Suppressor macrophage treated with lipopolysaccharide for 4 hours (primary cell): ENCODE measurements around the gene CABLES2.

Experiments used
- DNase-seq: peaks from one replicate; pipeline ENCODE4 v3.0.0-alpha.2; 2020

The CABLES2 gene

GRCh38 chr20:62357187-62357667 is 49.9 kb downstream of the CABLES2 start:
- DNase-seq, result no peak

DNA sequence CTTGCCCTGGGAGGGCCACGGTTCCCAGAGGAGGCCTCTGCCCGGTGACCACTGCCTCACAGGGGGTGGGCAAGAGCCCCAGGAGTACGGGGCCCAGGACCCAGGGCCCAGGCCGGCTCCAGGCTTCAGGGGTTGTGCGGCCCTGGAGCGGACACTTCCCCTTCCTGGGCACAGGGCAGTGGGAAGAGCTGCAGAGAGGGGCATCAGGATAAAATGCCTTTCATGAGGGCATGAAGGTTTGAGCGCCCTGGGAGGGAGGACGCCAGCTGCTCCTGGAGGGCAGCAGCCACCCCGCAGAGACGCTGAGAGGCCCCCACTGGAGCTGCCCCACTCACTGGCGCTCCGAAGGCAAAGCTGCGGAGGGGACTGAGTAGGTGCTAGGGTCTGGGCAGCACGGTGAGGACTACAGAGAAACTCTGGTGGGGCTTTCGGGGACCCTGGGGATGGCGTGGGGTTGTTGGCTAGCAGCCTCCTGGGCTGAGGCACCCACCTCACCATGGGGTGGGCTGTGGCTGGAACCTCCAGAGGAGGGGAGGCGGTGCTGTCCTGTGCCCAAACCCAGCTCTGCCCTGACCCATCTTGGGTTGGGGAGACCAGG is 50.4 kb downstream of the CABLES2 start:
- no peak for DNase-seq

GRCh38 chr20:62355878-62356588 is 51.1 kb downstream of the CABLES2 start:
- DNase-seq, result no peak

GRCh38 chr20:62355516-62355877 is 51.6 kb downstream of the CABLES2 start:
- no peak for DNase-seq

- DNase-seq, result no peak
These were observed 52.2 kb downstream of the CABLES2 start for GRCh38 chr20:62354811-62355341.

DNA sequence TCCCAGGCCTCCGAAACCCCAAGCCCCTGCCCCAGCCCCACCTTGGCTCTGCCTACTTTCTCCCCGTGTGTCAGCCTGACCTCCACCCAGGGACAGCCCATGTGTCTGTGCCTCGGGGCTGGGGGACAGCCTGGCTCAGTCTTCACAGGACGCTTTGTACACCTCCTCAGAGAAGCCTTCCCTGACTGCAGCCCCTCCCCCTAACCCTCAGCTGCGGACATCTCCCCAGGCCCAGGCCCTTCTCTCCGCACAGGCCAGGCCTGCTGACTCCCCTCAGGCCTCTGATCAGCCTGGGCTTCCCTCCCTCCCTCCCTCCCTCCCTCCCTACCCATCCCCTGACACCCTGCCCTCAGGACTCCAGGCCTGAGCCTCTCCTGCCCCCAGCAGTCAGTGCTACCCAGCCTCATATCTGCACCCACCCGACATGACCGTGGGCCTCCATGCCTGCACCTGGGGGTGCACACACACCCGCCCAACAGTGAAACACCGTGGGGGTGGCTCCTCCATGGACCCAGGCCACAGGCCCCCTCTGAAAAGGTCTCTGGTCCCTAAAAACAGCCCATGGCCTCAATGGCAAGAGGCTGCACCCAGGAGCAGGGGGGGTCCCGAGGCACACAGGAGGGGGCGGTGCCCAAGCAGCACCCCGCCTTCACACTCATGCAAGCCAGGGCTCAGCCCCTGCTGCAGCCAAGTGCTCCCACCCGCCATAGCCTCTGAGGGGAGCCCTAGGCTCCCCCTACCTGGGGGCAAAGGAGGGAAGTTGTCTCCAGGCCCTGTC is 52.9 kb downstream of the CABLES2 start:
- no peak for DNase-seq

DNA sequence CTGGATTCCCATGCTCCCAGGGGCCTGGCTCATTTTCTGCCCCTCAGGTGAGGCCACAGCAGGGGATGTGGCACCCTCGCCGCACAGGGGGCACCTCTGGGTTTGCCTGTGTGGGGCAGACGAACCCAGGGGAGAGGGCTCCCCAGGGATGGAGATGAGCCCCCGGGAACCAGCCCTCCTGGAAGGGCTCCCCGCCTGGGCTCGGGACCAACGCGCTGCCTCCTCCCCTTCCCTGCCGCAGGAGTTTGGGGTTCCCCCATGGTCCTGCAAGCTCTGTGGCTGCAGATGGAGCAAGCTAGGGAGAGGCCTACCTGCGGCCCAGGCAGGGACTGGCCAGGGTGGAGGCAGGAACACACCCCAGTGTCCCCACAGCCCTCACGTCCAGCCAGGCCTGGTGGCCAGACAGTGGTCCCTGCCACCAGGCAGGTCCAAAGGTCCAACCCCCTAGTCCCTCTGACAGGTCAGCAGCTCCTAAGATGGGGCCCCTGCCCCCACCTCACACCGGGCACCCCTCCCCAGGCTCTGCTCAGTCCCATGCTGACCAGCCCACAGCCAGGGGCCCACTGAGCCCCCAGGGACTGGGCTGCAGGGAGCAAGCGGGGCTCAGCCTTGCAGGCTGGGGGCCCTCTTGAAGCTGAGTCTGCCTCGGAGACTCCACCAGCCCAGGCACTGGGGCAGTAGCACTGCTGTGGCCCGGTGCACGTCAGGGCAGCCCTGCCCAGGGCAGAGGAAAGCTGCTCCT is 53.6 kb downstream of the CABLES2 start:
- DNase-seq, result no peak

DNA sequence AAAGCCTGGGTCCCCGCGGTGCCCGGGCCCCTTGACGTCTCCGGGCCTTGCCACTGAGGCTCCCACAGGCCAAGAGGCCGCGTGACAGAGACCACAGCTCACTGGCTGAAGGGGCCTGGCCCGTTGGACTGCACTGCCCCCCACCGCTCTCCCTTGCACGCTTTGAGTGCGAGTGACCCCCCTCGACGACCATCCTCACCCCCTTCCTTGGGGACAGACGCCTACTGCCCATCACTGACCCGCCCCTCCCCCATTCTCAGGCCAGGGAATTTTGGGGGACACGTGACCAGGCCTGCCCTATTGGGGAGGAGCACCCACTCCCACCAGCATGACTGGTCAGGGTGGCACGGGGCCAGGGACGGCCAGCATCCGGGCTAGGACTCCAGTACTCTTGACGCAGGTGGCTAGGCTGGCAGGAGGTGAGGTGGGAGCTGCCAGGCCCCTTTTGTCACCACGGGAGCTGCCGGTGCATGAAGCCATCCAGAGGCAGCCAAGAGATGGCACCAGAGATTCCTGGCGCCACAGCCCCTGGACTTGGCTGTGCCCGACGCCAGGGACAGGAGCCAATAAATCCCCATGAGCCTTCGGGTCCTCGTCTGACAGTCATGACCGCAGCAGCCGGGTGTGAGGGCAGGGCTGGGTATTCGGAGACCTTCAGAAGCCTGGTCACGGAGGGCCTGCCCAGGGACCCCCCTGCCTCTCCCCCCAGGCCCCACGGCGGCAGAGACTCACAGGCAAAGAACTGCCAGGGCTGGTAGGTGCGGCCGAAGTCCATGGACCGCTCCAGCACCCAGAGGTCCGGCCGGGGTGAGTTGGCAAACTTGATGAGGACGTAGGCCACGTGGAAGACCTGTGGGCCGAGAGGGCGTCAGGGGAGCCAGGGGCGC is 54.4 kb downstream of the CABLES2 start:
- DNase-seq, result no peak

DNA sequence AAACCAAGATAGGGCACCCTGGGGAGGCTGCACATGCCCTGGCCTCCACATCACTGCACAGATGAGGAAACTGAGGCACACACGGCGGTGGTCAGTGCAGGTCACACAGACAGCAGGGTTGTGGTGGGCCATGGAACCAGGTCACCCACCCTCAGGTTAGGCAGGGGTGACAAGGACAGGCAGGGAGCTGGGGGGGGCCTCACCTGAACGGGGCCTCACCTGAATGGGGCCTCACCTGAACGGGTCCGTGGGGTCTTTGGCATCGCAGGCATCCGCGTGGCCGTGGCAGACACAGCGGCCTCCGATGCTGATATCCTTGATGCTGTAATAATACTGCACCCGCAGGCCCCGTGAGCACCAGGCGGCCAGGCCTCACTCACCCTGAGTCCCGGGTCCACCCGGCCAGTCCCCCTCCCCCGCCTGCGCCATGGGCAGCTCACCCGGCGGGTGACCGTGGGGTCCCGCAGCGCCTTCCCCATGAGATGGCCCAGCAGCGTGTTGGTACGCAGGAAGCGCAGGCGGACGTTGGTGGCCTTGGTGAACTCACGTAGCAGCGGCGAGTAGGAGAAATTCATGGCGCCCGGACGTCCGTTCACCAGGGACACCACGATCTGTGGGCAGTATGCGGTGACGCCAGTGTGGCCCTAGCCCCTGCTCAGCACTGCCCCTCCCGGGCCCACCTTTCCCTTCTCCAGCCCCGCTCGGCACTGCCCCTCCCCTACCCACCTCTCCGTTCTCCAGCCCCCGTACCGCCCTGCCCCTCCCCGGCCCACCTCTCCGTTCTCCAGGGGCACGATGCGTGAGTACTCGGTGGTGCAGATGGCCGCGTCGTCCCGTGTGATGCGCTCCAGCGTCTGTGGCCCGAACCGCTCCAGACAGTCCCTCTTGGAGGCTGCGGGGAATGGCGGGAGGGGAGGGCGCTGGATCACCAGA is 55.4 kb downstream of the CABLES2 start:
- DNase-seq, result no peak

DNA sequence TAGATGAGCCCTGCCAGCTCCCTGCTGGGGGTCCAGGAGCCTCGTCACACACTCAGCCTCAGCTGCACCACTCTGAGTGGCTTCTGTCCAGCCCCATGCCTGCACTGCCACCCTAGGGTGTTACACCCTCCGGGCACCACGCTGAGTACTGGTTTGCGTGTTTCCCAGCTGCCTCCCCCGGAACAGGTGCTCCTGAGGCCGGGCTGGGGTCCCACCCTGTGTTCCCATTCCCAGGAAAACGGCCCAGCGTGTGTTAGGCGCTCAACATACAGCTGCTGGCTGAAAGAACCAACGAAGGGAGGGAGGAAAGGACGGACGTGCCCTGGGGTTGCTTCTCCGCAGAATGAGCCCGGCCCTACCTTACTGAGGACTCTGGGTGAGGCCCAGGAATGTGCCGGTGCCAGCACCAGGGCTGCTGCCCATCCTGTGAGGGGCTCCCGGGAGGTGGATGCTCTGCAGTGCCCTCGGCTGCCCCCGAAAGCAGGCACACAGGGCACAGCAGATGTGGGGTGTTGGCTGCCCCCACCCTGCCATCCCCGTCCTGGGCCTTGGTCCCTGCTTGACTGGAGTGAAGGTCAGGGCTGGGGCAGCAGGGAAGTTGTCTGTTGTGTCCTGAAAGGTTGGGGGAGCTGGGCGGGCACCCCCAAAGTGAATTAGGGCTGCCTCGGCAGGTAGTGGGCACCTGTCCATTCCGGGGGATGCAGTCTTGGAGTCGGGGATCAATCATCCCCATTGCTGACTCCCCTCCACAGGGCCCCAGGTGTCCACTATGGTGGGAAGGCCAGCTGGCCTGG is 56.3 kb downstream of the CABLES2 start:
- no peak for DNase-seq

- DNase-seq, result no peak
These were observed 56.9 kb downstream of the CABLES2 start for GRCh38 chr20:62350098-62350628.

DNA sequence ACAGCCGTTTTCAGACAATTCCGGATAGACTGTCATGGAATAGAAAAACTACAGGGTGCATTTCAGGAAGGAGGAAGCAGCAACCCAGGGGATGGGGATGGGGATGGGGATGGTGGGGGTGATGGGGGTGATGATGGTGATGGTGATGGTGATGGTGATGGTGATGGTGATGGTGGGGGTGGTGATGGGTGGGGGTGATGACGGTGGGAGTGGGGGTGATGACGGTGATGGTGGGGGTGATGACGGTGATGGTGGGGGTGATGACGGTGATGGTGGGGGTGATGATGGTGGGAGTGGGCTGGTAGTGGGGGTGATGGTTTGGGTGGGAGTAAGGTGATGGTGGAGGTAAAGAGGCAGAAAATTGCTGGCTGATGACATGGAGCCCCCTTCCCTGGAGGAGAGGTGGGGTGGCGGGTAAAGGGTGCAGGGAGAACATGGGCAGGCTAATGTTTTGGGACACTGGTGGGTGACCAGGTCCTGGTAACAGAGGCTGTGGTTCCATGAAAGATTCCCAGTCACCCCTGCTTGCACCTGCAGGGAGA is 57.5 kb downstream of the CABLES2 start:
- DNase-seq, result no peak

- DNase-seq, result no peak
These were observed 58.5 kb downstream of the CABLES2 start for GRCh38 chr20:62348604-62349003.

DNA sequence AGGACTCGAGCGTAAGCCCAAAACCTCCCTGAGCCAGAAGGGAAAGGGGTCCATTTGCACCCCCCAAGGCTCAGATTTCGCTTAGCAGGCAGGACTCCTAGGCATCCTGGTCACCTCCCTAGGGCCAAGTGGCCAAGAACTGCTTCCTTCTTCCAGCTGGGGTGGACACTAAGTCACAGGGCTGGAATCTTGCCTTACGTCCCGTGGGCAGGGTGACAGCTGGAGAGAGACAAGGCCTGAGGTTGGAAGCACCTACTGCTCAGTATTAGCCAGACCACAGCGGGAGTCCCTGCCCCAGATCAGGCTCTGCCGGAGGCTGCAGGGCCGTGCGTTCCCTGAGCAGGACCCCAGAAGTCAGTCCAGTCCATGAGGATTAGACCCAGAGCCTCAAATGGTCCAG is 59.6 kb downstream of the CABLES2 start:
- no peak for DNase-seq

DNA sequence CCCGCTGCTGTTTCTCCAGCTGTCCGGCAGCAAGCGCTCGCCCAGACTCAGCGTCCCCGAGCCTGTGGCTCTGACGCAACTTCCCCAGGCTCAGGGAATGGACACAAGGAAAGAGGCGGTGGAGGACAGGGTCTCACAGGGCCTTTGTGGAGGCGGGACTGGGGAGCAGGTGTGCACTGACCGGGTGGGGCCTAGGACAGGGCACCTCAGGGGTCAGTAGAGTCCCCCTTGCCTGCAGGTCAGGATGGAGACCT is 60.0 kb downstream of the CABLES2 start:
- no peak for DNase-seq

- DNase-seq, result no peak
These were observed 60.5 kb downstream of the CABLES2 start for GRCh38 chr20:62346398-62347150.

- DNase-seq, result no peak
These were observed 61.3 kb downstream of the CABLES2 start for GRCh38 chr20:62345681-62346370.

DNA sequence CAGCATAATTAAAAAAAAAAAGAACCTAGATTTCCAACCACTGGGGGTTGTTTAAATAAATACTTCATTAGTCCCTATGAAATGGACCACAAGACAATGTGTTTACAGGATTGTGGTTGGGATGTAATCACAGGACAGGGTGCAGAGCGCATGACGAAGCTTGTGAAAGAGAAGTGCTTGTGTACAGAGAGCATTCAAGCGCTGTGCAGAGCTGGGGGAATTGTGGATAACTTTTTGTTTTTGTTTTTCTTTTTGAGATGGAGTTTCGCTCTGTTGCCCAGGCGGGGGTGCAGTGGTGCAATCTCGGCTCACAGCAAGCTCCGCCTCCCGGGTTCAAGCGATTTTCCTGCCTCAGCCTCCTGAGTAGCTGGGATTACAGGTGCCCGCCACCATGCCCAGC is 62.3 kb downstream of the CABLES2 start:
- no peak for DNase-seq
